HepG2 (cell line): Measurements from ENCODE around the gene TFF2. TPM values are rescaled to one million over a fixed set of nuclear protein-coding genes. Genes with fewer than 3 reads are reported as not detected.

Experiments
- ATAC-seq: fragments of 200-7000 bp; cut with Tn5 transposase; 3 replicates; pipeline ENCODE4 v1.9.1; 2020; ENCODE audit warnings: mild to moderate bottlenecking, moderate library complexity
- BruUV-seq: library from RNA; stranded (reverse); fragments of 400-500 nt; replicated peaks from 2 replicates; lab custom pipeline; 2021; lab: Mats Ljungman, UMichigan
- CTCF ChIA-PET: fragments of 300-600 bp; formaldehyde crosslinking; extraction: SDS; loops from one replicate; lab custom pipeline; 2021; ENCODE audit warnings: low total read pairs, inconsistent platforms, low intra/inter-chr PET ratio; lab: Yijun Ruan, JAX
- POLR2A ChIA-PET: fragments of 350-600 bp; sonication (Branson Sonifier 250); formaldehyde crosslinking; loops from one replicate; lab custom pipeline; 2020; ENCODE audit warnings: antibody characterized with exemption, inconsistent platforms; lab: Yijun Ruan, JAX
- DNase-seq: peaks from one replicate; pipeline ENCODE4 v3.0.0-alpha.2; 2015; ENCODE audit warnings: low spot score
- FAIRE-seq: peaks from 3 replicates; lab custom pipeline; 2011; peaks lifted over from hg19 to GRCh38; lab: Jason Lieb, UNC
- H2AFZ ChIP-seq: one replicate; pipeline ENCODE4 v1.6.1; 2011; ENCODE audit warnings: low read length, inconsistent platforms
- H3K27ac ChIP-seq: fragments of 300-600 bp; 3 replicates; pipeline ENCODE4 v1.8.0; 2011; ENCODE audit warnings: mixed run types, mild to moderate bottlenecking, mixed read lengths, low read length, inconsistent platforms; ENCODE audit not compliant: insufficient read depth; ENCODE audit errors: extremely low read length
- H3K27me3 ChIP-seq, 2 experiments: fragments of 200-600 bp in 1 of 2; 2 replicates in 1 of 2; 3 replicates in 1 of 2; pipeline versions ENCODE4 v1.6.0 to v1.8.0; 2011; ENCODE audit warnings: low read length in 2 of 2, mild to moderate bottlenecking in 2 of 2, moderate library complexity in 2 of 2, inconsistent platforms in 1 of 2; ENCODE audit not compliant: insufficient read depth in 2 of 2, control insufficient read depth in 1 of 2
- H3K36me3 ChIP-seq, 2 experiments: fragments of 200-600 bp in 1 of 2; replicated peaks in 1 of 2; 2 replicates in 1 of 2; 3 replicates in 1 of 2; pipeline versions ENCODE4 v1.5.1 to v1.8.0; 2011; ENCODE audit warnings: low read length in 2 of 2, inconsistent platforms in 1 of 2; ENCODE audit not compliant: insufficient read depth in 2 of 2, control insufficient read depth in 1 of 2
- H3K4me1 ChIP-seq: 2 replicates; pipeline ENCODE4 v1.5.1; 2012; ENCODE audit warnings: low read length, inconsistent platforms; ENCODE audit not compliant: insufficient read depth
- H3K4me2 ChIP-seq: 2 replicates; pipeline ENCODE4 v1.6.0; 2011; ENCODE audit warnings: low read depth, low read length, inconsistent platforms
- H3K4me3 ChIP-seq, 3 experiments: fragments of 200-600 bp in 1 of 3; sonication (generic), shearing (Covaris generic) in 1 of 3; replicated peaks in 1 of 3; 2 replicates each; pipeline ENCODE4 v1.5.1; 2011 to 2016; ENCODE audit warnings: low read length in 3 of 3, inconsistent platforms in 2 of 3, low read depth in 2 of 3, mild to moderate bottlenecking in 2 of 3, control low read depth in 1 of 3, mixed read lengths in 1 of 3; ENCODE audit not compliant: insufficient read depth in 1 of 3
- H3K79me2 ChIP-seq: one replicate; pipeline ENCODE4 v1.6.1; 2011; ENCODE audit warnings: low read length, inconsistent platforms; ENCODE audit not compliant: insufficient read depth
- H3K9ac ChIP-seq: 2 replicates; pipeline ENCODE4 v1.6.0; 2011; ENCODE audit warnings: mild to moderate bottlenecking, low read depth, low read length, inconsistent platforms; ENCODE audit not compliant: insufficient read depth
- H3K9me3 ChIP-seq: 2 replicates; pipeline ENCODE4 v1.5.1; 2012; ENCODE audit warnings: mild to moderate bottlenecking, low read length
- H4K20me1 ChIP-seq: 2 replicates; pipeline ENCODE4 v1.6.0; 2011; ENCODE audit warnings: inconsistent platforms, mild to moderate bottlenecking, low read length, moderate library complexity; ENCODE audit not compliant: insufficient read depth
- ATF6 ChIP-seq: sonication (generic); formaldehyde crosslinking; conservative IDR thresholded peaks from 2 replicates; pipeline ENCODE4 v1.4.0; 2020; ENCODE audit warnings: missing genetic modification reagents
- ETV6 ChIP-seq: sonication (generic); formaldehyde crosslinking; conservative IDR thresholded peaks from 2 replicates; pipeline ENCODE4 v1.4.0; 2020; ENCODE audit warnings: missing genetic modification reagents
- MATR3 ChIP-seq: sonication (generic); formaldehyde crosslinking; IDR thresholded peaks from 2 replicates; pipeline ENCODE4 v1.4.0; 2020; ENCODE audit warnings: missing genetic modification reagents
- MED8 ChIP-seq: sonication (generic); formaldehyde crosslinking; IDR thresholded peaks from 2 replicates; pipeline ENCODE4 v1.8.1; 2023; ENCODE audit warnings: mild to moderate bottlenecking, missing genetic modification reagents; ENCODE audit not compliant: insufficient replicate concordance
- ZBTB26 ChIP-seq: IDR thresholded peaks from 2 replicates; pipeline ENCODE4 v1.6.1; 2016; ENCODE audit warnings: missing compliant biosample characterization, missing genetic modification reagents, borderline replicate concordance
- ZBTB3 ChIP-seq: sonication (generic); formaldehyde crosslinking; IDR thresholded peaks from 2 replicates; pipeline ENCODE4 v1.4.0; 2020; ENCODE audit warnings: low read depth, mild to moderate bottlenecking, moderate library complexity, missing genetic modification reagents, borderline replicate concordance
- ZBTB49 ChIP-seq: sonication (generic); formaldehyde crosslinking; IDR thresholded peaks from 2 replicates; pipeline ENCODE4 v1.4.0; 2020; ENCODE audit warnings: missing genetic modification reagents, borderline replicate concordance
- ZBTB8A ChIP-seq: sonication (generic); formaldehyde crosslinking; IDR thresholded peaks from 2 replicates; pipeline ENCODE4 v1.4.0; 2020; ENCODE audit warnings: mild to moderate bottlenecking, low read depth, missing genetic modification reagents, borderline replicate concordance
- ZHX1 ChIP-seq: sonication (generic); formaldehyde crosslinking; IDR thresholded peaks from 2 replicates; pipeline ENCODE4 v1.8.1; 2022; ENCODE audit warnings: low read depth, mild to moderate bottlenecking, missing genetic modification reagents
- ZNF292 ChIP-seq: sonication (generic); formaldehyde crosslinking; IDR thresholded peaks from 2 replicates; pipeline ENCODE4 v1.8.1; 2022; ENCODE audit warnings: mild to moderate bottlenecking, low read depth, missing genetic modification reagents, borderline replicate concordance
- ZNF3 ChIP-seq: IDR thresholded peaks from 2 replicates; pipeline ENCODE4 v1.7.0; 2017; ENCODE audit warnings: inconsistent platforms
- WGBS: methylation state at CpG from one replicate; pipeline ENCODE4 v1.1.6; 2017; ENCODE audit warnings: low lambda C conversion rate; 5-methylcytosine and 5-hydroxymethylcytosine counted together
- in situ Hi-C: cut with HindIII; loops from 2 replicates; pipeline ENCODE4 v1.10.0; 2017; ENCODE audit warnings: low pct_unique_long_range_greater_than_20kb; ENCODE audit not compliant: extremely low pct_ligation_motif_present
- intact Hi-C: fragments of 100-400 bp; cut with micrococcal nuclease; formaldehyde crosslinking; loops from one replicate; pipeline ENCODE4 v1.10.0; 2022; ENCODE audit not compliant: unreplicated experiment
- polyA plus RNA-seq, 8 experiments: library from polyadenylated mRNA; depleted of rRNA in 3 of 8; stranded (reverse) in 7 of 8; unstranded in 1 of 8; fragments of >200 nt; fragmentation: Illumina TruSeq in 4 of 8; extraction: Trizol in 4 of 8; gene quantifications; 2 replicates each; pipeline versions ENCODE4 v1.2.1 to v1.2.3, GENCODE V29; 2011 to 2016; ENCODE audit warnings: low read depth in 4 of 8, missing spikeins in 1 of 8, mixed read lengths in 1 of 8; ENCODE audit not compliant: insufficient read depth in 1 of 8
- total RNA-seq, 5 experiments: library from RNA; depleted of rRNA; stranded (reverse); fragments of >200 nt; fragmentation: Illumina TruSeq; extraction: Trizol; gene quantifications; 2 replicates each; pipeline ENCODE4 v1.2.3, GENCODE V29; 2016; ENCODE audit warnings: low read depth in 1 of 5

TFF2 gene
- total and polyA plus RNA-seq, 2 of the 13 experiments (the other 11 are each of a cell fraction or from before 2014, with no cell fraction given) = 1.5 TPM; not detected in 1

- TF ChIP-seq ZBTB49 (CRISPR knock-in tag) = no peak
- TF ChIP-seq MED8 (CRISPR knock-in tag) = no peak
- TF ChIP-seq ZBTB26 (CRISPR knock-in tag) = no peak
- no peak for TF ChIP-seq ZBTB8A (CRISPR knock-in tag)
- TF ChIP-seq ZNF3 (CRISPR knock-in tag) = no peak
- no peak for TF ChIP-seq ZNF292
Observed at GRCh38 chr21:42362198-42362597, 11.4 kb upstream of the TFF2 start (continued).

- ATAC-seq = no peak
- H3K27me3 ChIP-seq = peaks cover 0 to 17% of the 10 kb centered on the region in 2 experiments; a peak in 2 of 5 replicates
- ChIA-PET POLR2A (no interaction called here), CTCF (no interaction called here)
- H3K4me2 ChIP-seq = no peak overlapping the region
- in situ Hi-C loops (no loop called here), intact Hi-C loops (no loop called here)
- H3K79me2 ChIP-seq = no peaks in the 10 kb centered on the region
- DNase-seq = no peak
- 17% methylated on average over 1 of the region's 7 CpGs for WGBS
- no peak overlapping the region for H2AFZ ChIP-seq
- no peaks in the 10 kb centered on the region; the same call in 1 of the 2 replicates for H3K9me3 ChIP-seq
- no peak overlapping the region for H3K9ac ChIP-seq
- BruUV-seq = no TSS peak
- H4K20me1 ChIP-seq = no peaks in the 10 kb centered on the region
- H3K4me1 ChIP-seq = peaks cover 34% of the 10 kb centered on the region
- FAIRE-seq = no peak
- no peaks in the 10 kb centered on the region for H3K36me3 ChIP-seq
- H3K27ac ChIP-seq = no peak overlapping the region
- H3K4me3 ChIP-seq = no peak overlapping the region
- TF ChIP-seq ZHX1 = no peak
- no peak for TF ChIP-seq ETV6 (CRISPR knock-in tag)
- TF ChIP-seq ATF6 (CRISPR knock-in tag) = no peak
- TF ChIP-seq MATR3 (CRISPR knock-in tag) = no peak
- TF ChIP-seq ZBTB3 (CRISPR knock-in tag) = no peak
Observed at GRCh38 chr21:42361286-42361685, 10.5 kb upstream of the TFF2 start.
